Measurements from ENCODE around the gene SYT15.

Gene SYT15

DNA sequence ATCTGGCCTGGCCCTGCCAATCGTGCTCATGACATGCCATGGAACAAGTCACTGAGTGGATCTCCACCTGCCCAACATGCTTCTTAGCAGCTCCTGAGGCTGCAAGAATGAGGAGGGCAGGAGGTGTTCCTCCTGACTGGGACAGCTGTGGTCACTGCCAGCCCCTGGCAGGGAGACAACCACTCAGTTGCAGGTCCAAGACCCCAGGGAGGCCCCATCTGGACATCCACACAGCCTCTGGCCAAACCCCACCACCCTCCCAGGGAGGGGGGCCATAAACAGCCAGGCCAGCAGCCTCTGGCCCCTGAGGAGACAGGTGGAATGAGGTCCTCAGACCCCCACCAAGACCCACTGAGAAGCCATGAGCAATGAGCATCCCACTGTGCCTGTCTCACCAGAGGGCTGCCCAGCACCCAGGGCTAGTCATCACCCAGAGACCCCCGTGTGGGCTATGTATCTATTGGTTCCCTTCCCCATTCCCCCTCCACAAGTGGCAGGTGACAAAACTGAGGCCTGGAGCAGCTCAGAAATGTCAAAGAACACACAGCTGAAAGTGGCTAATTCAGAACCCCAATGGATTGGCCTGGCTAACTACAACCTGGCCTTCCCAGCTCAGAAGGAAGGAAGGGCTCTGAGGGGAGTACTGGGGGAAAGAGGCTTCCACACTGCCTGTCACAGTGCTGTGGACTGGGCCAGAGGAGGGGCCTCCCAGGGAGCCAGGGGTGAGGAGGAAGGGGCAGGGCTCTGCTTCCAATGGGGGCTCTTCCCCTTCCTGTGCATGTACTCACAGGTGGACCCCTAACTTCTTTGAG, 25.5 kb upstream of the SYT15 start:
- Histone ChIP-seq H3K4me1 (ENCODE audit: insufficient read depth, low read length) (peaks cover 6% of the 10 kb centered on the region), H3K4me3 (ENCODE audit: low read length) (no peak overlapping the region), H3K9me3 (ENCODE audit: insufficient read depth, low read depth, low read length) (no peaks in the 10 kb centered on the region), H3K27me3 (ENCODE audit: insufficient read depth, low read length) (peaks cover 22% of the 10 kb centered on the region), H3K27ac (ENCODE audit: low read length) (no peak overlapping the region), H3K9ac (ENCODE audit: low read depth, low read length) (no peak overlapping the region), H3K36me3 (ENCODE audit: insufficient read depth, low read depth, low read length) (peaks cover 43% of the 10 kb centered on the region)

GRCh38 chr10:46554166-46554781, 24.7 kb upstream of the SYT15 start:
- Histone ChIP-seq H3K27me3 (ENCODE audit: insufficient read depth, low read length) (peaks cover 30% of the 10 kb centered on the region), H3K36me3 (ENCODE audit: insufficient read depth, low read depth, low read length) (peaks cover 43% of the 10 kb centered on the region)

DNA sequence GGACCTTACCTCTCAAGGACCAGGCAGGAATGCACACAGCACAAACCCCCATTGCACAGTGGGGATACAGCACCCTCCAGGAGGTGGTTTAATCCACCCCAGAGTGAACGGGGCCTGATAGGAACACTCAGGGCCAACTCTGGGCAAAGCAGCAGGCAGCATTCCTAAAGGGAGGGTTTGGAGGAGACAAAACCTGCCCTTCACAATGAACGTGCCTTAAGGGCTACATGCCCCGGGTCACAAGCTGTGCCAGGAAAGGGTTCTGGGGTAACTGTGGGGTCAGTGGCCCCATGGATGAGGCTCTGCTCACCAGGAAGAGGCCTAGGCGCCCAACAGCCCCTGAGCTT, 23.6 kb upstream of the SYT15 start:
- Histone ChIP-seq H3K9ac (ENCODE audit: low read depth, low read length) (peak overlapping the region; percentile 70), H3K4me3 (ENCODE audit: low read length) (peak overlapping the region; percentile 82)

More at GRCh38 chr10:46554166-46554781, 24.7 kb upstream of the SYT15 start:
- H3K27ac ChIP-seq (ENCODE audit: low read length), result no peak overlapping the region
- H3K4me3 ChIP-seq (ENCODE audit: low read length), result no peak overlapping the region
- no peak overlapping the region for H3K9ac ChIP-seq (ENCODE audit: low read depth, low read length)
- no peaks in the 10 kb centered on the region for H3K9me3 ChIP-seq (ENCODE audit: insufficient read depth, low read depth, low read length)
- peaks cover 6% of the 10 kb centered on the region for H3K4me1 ChIP-seq (ENCODE audit: insufficient read depth, low read length)

DNA sequence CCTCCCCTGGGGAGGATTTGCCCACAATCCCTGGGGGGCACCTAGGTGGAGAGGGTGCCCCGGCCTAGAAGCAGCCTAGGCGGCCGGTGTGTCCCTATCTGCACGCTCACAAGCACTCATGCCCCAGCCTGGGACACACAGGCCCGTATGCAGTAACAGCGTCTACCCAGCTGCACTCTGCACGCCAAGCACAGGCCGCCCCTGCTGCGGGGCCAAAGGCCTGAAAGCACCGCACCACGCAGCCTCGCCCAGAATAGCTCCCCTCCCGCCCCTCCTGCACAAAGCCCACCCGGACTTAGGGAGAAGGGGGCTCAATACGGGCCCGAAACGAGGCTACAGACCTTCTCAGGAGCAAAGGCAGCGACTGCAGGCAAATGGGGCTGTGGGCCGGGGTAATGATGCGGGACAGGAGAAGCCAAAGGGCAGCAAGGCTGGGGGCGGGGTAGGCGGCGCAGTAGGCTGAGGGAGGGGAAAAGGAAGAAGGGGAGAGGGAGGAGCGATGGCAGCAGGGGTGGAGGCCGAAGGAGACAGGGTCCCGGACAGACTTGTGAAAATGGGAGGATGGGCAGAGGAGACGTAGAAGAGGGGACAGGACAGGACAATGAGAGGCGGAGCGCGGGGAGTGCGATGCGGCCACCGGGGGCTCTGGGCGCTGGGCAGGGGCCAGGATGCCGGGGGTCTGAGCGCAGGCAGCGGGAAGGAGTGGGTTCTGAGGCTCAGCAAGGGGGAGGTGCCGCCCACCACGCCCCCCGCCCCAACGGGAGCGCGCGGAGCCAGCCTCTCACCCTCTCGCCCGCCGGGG, 23.0 kb upstream of the SYT15 start:
- peak overlapping the region; percentile 82 for H3K4me3 ChIP-seq (ENCODE audit: low read length)
- peaks cover 46% of the 10 kb centered on the region for H3K27me3 ChIP-seq (ENCODE audit: insufficient read depth, low read length)
- no peak overlapping the region for H3K27ac ChIP-seq (ENCODE audit: low read length)
- H3K36me3 ChIP-seq (ENCODE audit: insufficient read depth, low read depth, low read length), result peaks cover 31% of the 10 kb centered on the region
- peaks cover 6% of the 10 kb centered on the region for H3K4me1 ChIP-seq (ENCODE audit: insufficient read depth, low read length)
- peak overlapping the region; percentile 70 for H3K9ac ChIP-seq (ENCODE audit: low read depth, low read length)
- no peaks in the 10 kb centered on the region for H3K9me3 ChIP-seq (ENCODE audit: insufficient read depth, low read depth, low read length)

More for the DNA sequence above, 23.6 kb upstream of the SYT15 start:
- H3K27me3 ChIP-seq (ENCODE audit: insufficient read depth, low read length), result peaks cover 41% of the 10 kb centered on the region
- no peaks in the 10 kb centered on the region for H3K9me3 ChIP-seq (ENCODE audit: insufficient read depth, low read depth, low read length)
- no peak overlapping the region for H3K27ac ChIP-seq (ENCODE audit: low read length)
- H3K4me1 ChIP-seq (ENCODE audit: insufficient read depth, low read length), result peaks cover 6% of the 10 kb centered on the region
- H3K36me3 ChIP-seq (ENCODE audit: insufficient read depth, low read depth, low read length), result peaks cover 35% of the 10 kb centered on the region

DNA sequence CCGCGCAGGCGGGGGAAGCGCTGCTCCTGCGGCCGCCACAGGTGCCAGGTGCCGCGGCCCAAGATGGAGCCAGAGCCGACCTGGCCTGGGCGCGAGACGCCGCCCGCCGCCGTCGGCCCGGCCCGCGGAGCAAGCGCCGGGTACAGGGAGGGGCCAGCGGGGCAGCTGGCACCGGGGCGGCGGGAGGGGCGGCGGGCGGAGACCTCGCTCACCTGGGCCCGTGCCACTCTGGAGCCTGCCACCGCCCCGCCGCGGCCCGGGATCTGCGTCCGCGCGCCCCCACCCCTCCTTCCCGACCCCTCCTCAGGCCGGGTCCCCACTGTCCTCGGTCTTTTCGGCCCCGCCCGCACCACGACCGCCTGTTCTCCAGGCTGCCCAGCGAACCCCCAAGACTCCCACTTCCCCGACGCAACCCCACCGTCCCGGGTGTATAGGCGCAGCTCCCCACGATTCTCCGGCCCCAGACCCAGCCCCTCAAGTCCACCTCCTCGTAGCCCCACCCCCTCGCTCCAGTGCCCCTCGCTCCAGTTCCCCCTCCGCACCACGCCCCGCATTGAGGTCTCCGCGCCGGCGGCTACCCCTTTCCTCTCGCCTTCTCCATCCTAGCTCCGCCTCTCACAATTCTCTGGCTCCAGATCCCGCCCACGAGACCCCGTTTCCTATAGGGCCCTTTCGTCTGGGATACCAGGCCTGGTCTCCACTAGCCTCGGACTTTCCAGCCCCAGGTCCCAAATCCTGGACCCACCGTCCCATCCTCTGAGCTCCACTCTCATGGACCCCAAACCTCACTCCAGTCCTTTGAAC, 22.2 kb upstream of the SYT15 start, which contains the start of gene GPRIN2:
Gene GPRIN2, minus strand, starts transcription at position 144 of the 804 bp plus-strand sequence. CDS start 5,922 bp downstream, outside the sequence.
- peaks cover 23% of the 10 kb centered on the region for H3K36me3 ChIP-seq (ENCODE audit: insufficient read depth, low read depth, low read length)
- H3K27ac ChIP-seq (ENCODE audit: low read length), result no peak within 1 kb of the TSS
- no peaks in the 10 kb centered on the region for H3K9me3 ChIP-seq (ENCODE audit: insufficient read depth, low read depth, low read length)
- peak within 1 kb of the TSS; percentile 82 for H3K4me3 ChIP-seq (ENCODE audit: low read length)
- peak within 1 kb of the TSS; percentile 70 for H3K9ac ChIP-seq (ENCODE audit: low read depth, low read length)
- peaks cover 50% of the 10 kb centered on the region for H3K27me3 ChIP-seq (ENCODE audit: insufficient read depth, low read length)
- H3K4me1 ChIP-seq (ENCODE audit: insufficient read depth, low read length), result peaks cover 6% of the 10 kb centered on the region

- peaks cover 15% of the 10 kb centered on the region for H3K36me3 ChIP-seq (ENCODE audit: insufficient read depth, low read depth, low read length)
- H3K9me3 ChIP-seq (ENCODE audit: insufficient read depth, low read depth, low read length), result no peaks in the 10 kb centered on the region
- H3K4me1 ChIP-seq (ENCODE audit: insufficient read depth, low read length), result peaks cover 6% of the 10 kb centered on the region
- H3K27me3 ChIP-seq (ENCODE audit: insufficient read depth, low read length), result peaks cover 50% of the 10 kb centered on the region
- H3K9ac ChIP-seq (ENCODE audit: low read depth, low read length), result no peak overlapping the region
- H3K4me3 ChIP-seq (ENCODE audit: low read length), result peak overlapping the region; percentile 82; the same call in 1 of the 2 replicates
- no peak overlapping the region for H3K27ac ChIP-seq (ENCODE audit: low read length)
Observed at GRCh38 chr10:46557319-46558121, 21.4 kb upstream of the SYT15 start.

DNA sequence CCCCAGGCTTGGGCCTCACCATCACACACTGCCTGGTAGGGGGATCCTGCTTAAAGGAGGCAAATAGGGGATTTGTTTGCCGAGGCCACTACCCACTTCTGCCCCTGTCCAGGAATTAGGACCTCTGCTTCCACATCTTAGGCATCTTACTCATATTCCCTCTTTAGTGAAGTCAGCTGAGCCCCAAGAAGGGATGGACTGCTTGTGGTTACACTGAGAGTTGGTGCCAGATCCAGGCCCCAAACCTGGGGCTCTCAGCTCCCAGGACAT, 20.9 kb upstream of the SYT15 start:
- Histone ChIP-seq H3K9me3 (ENCODE audit: insufficient read depth, low read depth, low read length) (no peaks in the 10 kb centered on the region), H3K27me3 (ENCODE audit: insufficient read depth, low read length) (peaks cover 50% of the 10 kb centered on the region), H3K27ac (ENCODE audit: low read length) (no peak overlapping the region), H3K4me3 (ENCODE audit: low read length) (no peak overlapping the region), H3K9ac (ENCODE audit: low read depth, low read length) (no peak overlapping the region), H3K36me3 (ENCODE audit: insufficient read depth, low read depth, low read length) (peaks cover 10% of the 10 kb centered on the region), H3K4me1 (ENCODE audit: insufficient read depth, low read length) (peaks cover 6% of the 10 kb centered on the region)

- no peak overlapping the region for H3K4me3 ChIP-seq (ENCODE audit: low read length)
- H3K27me3 ChIP-seq (ENCODE audit: insufficient read depth, low read length), result peaks cover 50% of the 10 kb centered on the region
- peaks cover 6% of the 10 kb centered on the region for H3K4me1 ChIP-seq (ENCODE audit: insufficient read depth, low read length)
- peaks cover 5% of the 10 kb centered on the region for H3K36me3 ChIP-seq (ENCODE audit: insufficient read depth, low read depth, low read length)
- no peak overlapping the region for H3K9ac ChIP-seq (ENCODE audit: low read depth, low read length)
- H3K9me3 ChIP-seq (ENCODE audit: insufficient read depth, low read depth, low read length), result no peaks in the 10 kb centered on the region
- H3K27ac ChIP-seq (ENCODE audit: low read length), result no peak overlapping the region
Observed at GRCh38 chr10:46558392-46559185, 20.3 kb upstream of the SYT15 start.

GRCh38 chr10:46559231-46559671, 19.7 kb upstream of the SYT15 start:
- H3K9ac ChIP-seq (ENCODE audit: low read depth, low read length), result no peak overlapping the region
- H3K27me3 ChIP-seq (ENCODE audit: insufficient read depth, low read length), result peaks cover 50% of the 10 kb centered on the region
- no peak overlapping the region for H3K27ac ChIP-seq (ENCODE audit: low read length)
- H3K36me3 ChIP-seq (ENCODE audit: insufficient read depth, low read depth, low read length), result no peaks in the 10 kb centered on the region
- no peak overlapping the region for H3K4me3 ChIP-seq (ENCODE audit: low read length)
- no peaks in the 10 kb centered on the region for H3K9me3 ChIP-seq (ENCODE audit: insufficient read depth, low read depth, low read length)
- peaks cover 6% of the 10 kb centered on the region for H3K4me1 ChIP-seq (ENCODE audit: insufficient read depth, low read length)

DNA sequence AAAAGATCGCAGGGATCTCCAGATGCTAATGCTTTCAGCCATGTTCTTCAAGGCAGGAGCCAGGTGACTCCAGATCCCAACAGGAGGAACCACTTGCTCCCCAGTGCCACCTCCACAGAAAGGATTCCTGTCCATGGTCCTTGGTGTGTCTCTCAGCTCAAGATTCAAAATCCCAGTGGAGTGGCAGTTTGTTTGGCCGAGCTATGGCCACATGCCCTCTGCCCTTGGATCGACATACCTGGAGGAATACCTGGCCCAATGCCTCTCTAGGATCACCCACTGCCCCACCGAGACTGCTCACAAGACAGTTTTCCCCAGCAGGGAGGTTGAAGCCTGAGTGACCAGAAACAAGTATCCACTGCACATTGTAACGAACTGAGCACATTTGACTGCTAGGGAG, 18.5 kb upstream of the SYT15 start:
- Histone ChIP-seq H3K4me1 (ENCODE audit: insufficient read depth, low read length) (peaks cover 3% of the 10 kb centered on the region), H3K36me3 (ENCODE audit: insufficient read depth, low read depth, low read length) (no peaks in the 10 kb centered on the region), H3K9me3 (ENCODE audit: insufficient read depth, low read depth, low read length) (no peaks in the 10 kb centered on the region), H3K27ac (ENCODE audit: low read length) (no peak overlapping the region), H3K9ac (ENCODE audit: low read depth, low read length) (no peak overlapping the region), H3K4me3 (ENCODE audit: low read length) (no peak overlapping the region), H3K27me3 (ENCODE audit: insufficient read depth, low read length) (peaks cover 46% of the 10 kb centered on the region)
